GM12873 (cell line): ENCODE results near the gene TMC1.

Experiments
- CTCF ChIP-seq: IDR thresholded peaks from 2 replicates; pipeline ENCODE4 v1.5.1; 2012; ENCODE audit warnings: low read depth, mild to moderate bottlenecking, moderate library complexity, low read length, control low read depth; ENCODE audit not compliant: insufficient read depth; ENCODE audit errors: missing control alignments

TMC1 gene

GRCh38 chr9:72601615-72602014 lies 80.2 kb downstream of the TMC1 start:
- TF ChIP-seq CTCF: no peak

DNA sequence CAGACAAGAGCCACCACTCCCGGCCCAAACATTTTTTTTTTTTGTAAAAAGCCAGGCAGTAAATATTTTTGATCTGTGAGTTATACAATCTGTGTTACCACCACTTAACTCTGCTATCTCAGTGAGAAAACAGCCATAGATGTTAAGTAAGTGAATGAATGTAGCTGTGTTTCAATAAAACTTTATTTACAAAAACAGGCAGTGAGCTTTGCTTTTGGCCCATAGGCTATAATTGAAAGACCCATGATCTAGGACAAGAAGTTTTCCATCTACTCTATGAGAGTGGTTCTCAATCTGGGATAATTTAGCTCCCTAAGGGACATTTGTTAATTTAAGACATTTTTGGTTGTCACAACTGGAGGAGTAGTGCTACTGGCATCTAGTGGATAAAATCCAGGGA lies 91.0 kb downstream of the TMC1 start:
- no peak for TF ChIP-seq CTCF

GRCh38 chr9:72614067-72614466 lies 92.7 kb downstream of the TMC1 start:
- no peak for TF ChIP-seq CTCF

DNA sequence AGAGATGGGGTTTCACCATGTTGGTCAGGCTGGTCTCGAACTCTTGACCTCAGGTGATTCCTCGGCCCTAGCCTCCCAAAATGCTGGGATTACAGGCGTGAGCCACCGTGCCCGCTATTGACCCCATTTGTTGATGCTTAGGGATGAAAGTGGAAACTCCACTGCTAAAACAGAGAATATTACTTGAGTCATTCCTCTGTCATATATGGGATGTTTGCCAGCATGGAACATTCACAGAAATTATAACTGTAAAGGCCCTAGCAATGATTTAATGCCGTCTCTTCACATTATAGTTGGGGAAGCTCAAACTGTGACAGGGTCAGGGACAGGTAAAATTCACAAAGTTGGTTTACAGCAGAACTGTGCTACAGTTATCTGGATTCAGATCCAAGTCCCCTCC lies 94.5 kb downstream of the TMC1 start:
- no peak for TF ChIP-seq CTCF

DNA sequence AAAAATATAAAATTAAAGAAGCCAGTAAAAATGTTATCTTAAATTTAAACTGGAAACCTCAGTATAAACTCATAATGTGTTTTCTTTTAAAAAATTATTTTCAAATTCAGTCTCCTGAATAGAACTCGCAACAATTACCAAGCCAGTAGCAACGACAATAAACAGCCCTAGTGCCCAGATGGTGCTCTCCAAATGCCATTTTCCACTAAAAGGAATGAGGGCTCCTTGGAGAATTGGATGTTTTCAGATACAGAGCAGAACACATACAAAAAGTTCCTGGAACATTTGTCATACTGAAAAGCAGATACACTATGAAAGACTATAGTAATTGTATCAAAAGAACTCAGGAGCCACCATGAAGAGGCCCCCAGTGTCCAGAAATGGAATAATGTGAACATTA lies 97.4 kb downstream of the TMC1 start:
- TF ChIP-seq CTCF: no peak

GRCh38 chr9:72622186-72622585 lies 100.8 kb downstream of the TMC1 start:
- no peak for TF ChIP-seq CTCF

DNA sequence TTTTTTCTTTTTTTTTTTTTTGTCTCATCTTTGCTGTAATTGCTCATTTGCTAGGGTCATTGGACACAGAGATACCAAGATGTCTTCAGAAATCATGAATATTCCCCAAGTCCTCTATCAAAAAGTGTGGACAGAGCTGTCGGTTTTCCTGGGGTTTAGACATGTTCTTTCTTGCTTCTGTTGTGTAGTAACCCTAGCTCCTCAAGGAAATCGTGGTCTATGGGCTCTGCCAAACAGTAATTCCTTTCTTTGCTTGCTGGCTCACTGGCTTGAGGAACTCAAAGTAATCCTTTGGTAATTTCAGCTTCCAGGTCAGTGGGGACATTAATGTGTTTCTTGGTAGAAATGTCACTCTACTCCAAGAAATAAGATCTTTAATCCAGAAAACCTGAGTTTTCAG lies 101.7 kb downstream of the TMC1 start:
- no peak for TF ChIP-seq CTCF

DNA sequence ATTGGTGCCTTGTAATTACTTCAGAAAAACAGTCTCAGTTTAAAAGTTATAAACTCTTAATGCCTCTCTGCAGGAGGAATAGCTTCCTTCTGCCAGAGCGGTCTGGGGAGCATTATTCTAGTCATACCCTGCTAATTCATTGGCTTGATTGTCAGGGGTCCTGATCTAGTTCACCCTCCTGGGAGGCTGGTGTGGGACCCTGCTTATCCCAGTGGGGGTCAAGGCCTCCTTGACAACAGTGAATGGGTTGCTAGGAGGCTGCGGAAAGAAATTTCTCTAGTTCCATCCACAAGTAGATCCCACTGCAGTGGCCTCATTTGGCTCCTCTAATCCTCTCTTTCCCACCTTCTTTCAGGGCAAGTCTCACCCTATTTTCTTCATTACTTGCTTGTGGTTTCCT lies 105.7 kb downstream of the TMC1 start:
- no peak for TF ChIP-seq CTCF
